RWPE1 (cell line): ENCODE measurements around the gene CCDC91.
"Not testable (repeated sequence)": the region's sequence is repeated elsewhere in the genome, so short reads cannot be mapped to it uniquely, and the experiment has no call there.

Source experiments
- CTCF ChIA-PET: fragments of 350-600 bp; sonication (Branson Sonifier 250); formaldehyde crosslinking; extraction: SDS; loops from one replicate; lab custom pipeline; 2021; lab: Yijun Ruan, JAX
- POLR2A ChIA-PET: fragments of 400-600 bp; formaldehyde crosslinking; extraction: SDS; loops from one replicate; lab custom pipeline; 2020; ENCODE audit warnings: antibody characterized with exemption; ENCODE audit not compliant: low non-redundant PET; lab: Yijun Ruan, JAX
- DNase-seq: peaks from one replicate; pipeline ENCODE4 v3.0.0; 2012; ENCODE audit warnings: low spot score
- H3K27ac ChIP-seq: fragments of 450-650 bp; 2 replicates; pipeline ENCODE4 v1.5.1; 2017
- TF ChIP-seq, protein P1 (sequence below): fragments of 450-650 bp; conservative IDR thresholded peaks from 2 replicates; pipeline ENCODE4 v1.5.1; 2017; ENCODE audit warnings: low read depth, mild to moderate bottlenecking

CCDC91 gene

DNA sequence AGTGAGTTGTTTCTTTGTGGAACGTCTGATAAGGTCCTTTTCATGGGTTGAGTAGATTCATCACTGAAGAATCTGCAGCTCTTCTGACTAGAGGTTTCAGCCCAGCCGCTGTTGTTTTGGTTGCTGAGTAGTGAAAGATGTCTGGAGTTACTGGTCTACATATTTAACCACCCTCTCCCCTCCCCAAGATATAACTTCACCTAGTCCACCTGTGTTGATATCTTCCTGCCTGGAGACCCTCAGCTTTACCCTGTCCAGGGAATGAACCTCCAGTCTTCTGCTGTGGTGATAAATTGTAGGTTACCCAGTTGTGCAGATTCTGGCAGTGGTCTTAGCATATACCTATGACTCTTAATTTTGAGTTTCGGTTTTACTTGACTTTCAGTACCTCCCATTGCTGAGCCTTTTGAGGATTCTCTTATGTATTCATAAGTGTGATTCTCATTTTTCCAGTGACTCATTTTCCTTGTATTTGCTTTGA, 62.9 kb downstream of the CCDC91 start:
- CTCF ChIA-PET, result interaction anchor here (0.6 kb wide), 1 partner anchor 381 kb away, joined by 3 read pairs; no protein-coding TSS in a partner anchor
- POLR2A ChIA-PET, result no interaction called here
- no peak for DNase-seq
- H3K27ac ChIP-seq, result no peak overlapping the region
- TF ChIP-seq, protein P1, sequence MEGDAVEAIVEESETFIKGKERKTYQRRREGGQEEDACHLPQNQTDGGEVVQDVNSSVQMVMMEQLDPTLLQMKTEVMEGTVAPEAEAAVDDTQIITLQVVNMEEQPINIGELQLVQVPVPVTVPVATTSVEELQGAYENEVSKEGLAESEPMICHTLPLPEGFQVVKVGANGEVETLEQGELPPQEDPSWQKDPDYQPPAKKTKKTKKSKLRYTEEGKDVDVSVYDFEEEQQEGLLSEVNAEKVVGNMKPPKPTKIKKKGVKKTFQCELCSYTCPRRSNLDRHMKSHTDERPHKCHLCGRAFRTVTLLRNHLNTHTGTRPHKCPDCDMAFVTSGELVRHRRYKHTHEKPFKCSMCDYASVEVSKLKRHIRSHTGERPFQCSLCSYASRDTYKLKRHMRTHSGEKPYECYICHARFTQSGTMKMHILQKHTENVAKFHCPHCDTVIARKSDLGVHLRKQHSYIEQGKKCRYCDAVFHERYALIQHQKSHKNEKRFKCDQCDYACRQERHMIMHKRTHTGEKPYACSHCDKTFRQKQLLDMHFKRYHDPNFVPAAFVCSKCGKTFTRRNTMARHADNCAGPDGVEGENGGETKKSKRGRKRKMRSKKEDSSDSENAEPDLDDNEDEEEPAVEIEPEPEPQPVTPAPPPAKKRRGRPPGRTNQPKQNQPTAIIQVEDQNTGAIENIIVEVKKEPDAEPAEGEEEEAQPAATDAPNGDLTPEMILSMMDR, result no peak

DNA sequence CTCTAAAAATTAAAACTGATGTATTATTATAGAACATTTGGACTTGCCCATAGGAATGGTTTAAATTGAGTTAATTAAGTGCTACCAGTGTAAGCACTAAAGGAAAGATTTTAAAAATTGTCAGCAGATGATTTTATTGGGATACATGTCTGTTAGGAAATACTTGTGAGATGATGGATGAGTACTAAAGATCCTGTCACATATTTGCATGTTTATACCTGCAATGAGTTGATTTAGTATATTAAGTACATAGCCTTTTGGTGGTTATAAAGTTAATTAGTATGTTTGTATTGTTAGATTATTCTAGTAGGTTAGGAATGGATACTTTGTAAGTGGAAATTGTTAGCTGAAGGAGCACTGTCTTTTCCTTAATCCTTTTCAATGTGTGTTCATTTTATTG, 67.2 kb downstream of the CCDC91 start:
- ChIA-PET CTCF (no interaction called here), POLR2A (no interaction called here)
- no peak overlapping the region for H3K27ac ChIP-seq
- TF ChIP-seq, protein P1, result no peak
- DNase-seq, result peak; percentile 8

DNA sequence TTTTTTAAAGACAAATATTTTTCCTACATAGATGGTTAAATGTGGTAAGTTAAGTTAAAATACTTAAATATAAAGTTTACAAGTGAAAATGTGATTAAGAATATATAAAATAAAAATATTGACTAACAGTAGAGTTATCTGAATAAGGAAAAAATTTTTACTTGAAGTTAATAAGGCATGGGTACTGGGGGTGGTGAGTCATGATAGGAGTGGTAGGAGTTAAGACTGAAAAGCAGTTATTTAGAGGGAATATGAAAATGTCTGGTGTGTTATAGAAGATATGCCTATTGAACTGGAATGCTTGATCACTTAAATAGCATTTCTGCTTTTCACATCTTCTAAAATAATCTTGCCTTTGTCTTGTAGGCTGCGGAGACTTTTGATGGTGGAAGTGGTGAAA, 68.7 kb downstream of the CCDC91 start:
- ChIA-PET POLR2A (no interaction called here), CTCF (no interaction called here)
- peak; percentile 5 for DNase-seq
- TF ChIP-seq, protein P1, result no peak
- H3K27ac ChIP-seq, result no peak overlapping the region

DNA sequence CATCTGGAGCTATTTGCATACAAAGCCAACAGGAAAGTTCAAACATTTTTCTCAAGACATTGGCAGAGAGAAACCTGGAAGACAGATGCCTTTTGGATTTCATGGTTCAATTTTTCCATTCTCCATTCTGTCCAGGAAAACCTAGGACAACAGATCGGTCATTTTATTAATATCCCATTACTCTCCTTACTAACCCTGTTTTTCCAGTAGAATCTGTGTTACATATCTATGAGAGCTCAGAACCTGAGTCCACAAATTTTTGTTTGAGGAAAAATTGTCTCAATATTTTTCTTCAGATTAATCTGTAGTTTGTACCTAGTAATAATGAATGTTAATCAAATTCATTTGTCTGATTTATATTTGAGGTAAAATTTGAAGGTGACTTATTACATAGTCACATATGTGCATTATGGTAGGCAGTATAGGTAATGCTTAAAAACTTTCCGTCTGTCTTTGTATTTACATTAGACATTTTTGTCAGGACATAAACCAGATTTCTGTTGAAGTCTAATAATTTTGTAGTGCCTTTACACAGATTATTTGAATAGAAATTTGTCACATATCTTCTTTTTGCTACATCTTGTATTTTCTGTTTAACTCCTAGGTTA, 75.3 kb downstream of the CCDC91 start:
- ChIA-PET CTCF (interaction anchor here (0.5 kb wide), 1 partner anchor 330 kb away, joined by 3 read pairs; no protein-coding TSS in a partner anchor), POLR2A (no interaction called here)
- TF ChIP-seq, protein P1, result no peak

DNA sequence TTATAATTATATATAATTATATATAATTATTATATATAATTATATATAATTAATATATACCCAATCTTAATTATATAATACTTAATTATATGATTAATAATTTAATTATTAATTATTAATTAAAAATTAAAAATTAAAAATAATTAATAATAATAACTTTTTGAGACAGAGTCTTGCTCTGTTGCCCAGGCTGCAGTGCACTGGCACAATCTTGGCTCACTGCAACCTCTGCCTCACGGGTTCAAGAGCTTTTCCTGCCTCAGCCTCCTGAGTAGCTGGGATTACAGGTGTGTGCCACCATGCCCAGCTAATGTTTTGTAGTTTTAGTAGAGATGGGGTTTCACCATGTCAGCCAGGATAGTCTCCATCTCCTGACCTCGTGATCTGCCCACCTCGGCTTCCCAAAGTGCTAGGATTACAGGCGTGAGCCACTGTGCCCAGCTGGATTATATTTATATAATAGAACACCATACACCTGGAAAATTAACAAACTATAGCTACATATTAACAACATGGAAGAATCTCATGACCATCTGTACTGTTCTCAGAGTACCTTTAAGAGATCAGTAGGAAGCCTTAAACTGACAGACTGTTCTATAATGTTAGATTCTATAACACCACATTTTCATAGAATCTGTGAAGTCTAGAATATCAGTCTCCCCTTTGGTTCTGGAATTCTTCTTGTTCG, 77.8 kb downstream of the CCDC91 start:
- H3K27ac ChIP-seq, DNase-seq, POLR2A ChIA-PET: not testable (repeated sequence)
- CTCF ChIA-PET, result interaction anchor here (0.7 kb wide), 1 partner anchor 423 kb away, joined by 4 read pairs; no protein-coding TSS in a partner anchor

More for the DNA sequence above, 75.3 kb downstream of the CCDC91 start:
- no peak for DNase-seq
- no peak overlapping the region for H3K27ac ChIP-seq

DNA sequence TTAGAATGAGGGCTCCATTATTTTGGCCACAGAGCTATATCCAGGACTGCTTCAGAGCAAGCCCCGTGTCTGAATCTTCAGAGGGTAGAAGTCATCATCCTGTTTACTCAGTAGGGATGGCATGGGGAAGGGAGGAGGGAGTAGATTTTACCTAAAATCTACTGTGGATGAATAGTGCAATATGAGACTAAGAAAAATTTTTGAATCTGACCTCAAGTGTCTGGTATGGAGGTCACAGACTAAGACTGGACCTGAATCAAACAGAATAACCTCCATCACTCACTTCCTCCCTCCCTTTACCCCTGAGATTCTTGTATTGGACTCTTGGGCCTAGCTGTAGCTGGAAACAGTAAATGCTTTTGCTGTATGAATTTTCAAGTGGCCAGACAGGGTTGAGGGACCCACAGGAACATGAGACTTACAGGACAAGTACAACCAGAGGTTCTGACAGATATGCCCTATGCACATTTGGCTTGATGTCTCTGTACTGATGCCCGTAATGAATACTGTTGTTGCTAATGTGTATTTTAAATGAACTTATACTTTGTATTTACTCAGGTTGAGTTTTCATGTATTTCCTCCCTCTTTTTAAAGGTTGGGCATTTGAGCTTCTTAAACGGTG, 78.5 kb downstream of the CCDC91 start:
- DNase-seq, result no peak
- ChIA-PET POLR2A (no interaction called here), CTCF (interaction anchor here (0.6 to 0.7 kb wide), 2 partner anchors 112 to 422 kb away, joined by 3 to 4 read pairs; no protein-coding TSS in a partner anchor)
- no peak overlapping the region for H3K27ac ChIP-seq
- TF ChIP-seq, protein P1, result no peak
